Activated naive CD4-positive, alpha-beta T cell treated with anti-CD3 and anti-CD28 coated beads, Interleukin-2, amount 50 U/mL, for 24 hours (primary cell): Measurements from ENCODE around the gene TMEM269.

Source experiments
- H3K27ac Mint-ChIP-seq: one replicate; pipeline ENCODE4 v1.8.0; 2021; ENCODE audit warnings: mild to moderate bottlenecking, mixed read lengths
- H3K27me3 Mint-ChIP-seq: one replicate; pipeline ENCODE4 v1.8.0; 2021; ENCODE audit warnings: mixed read lengths
- H3K36me3 Mint-ChIP-seq: one replicate; pipeline ENCODE4 v1.8.0; 2021; ENCODE audit warnings: mixed read lengths
- H3K4me1 Mint-ChIP-seq: one replicate; pipeline ENCODE4 v1.8.0; 2021; ENCODE audit warnings: mixed read lengths
- H3K4me3 Mint-ChIP-seq: one replicate; pipeline ENCODE4 v1.8.0; 2021; ENCODE audit warnings: mild to moderate bottlenecking, mixed read lengths
- H3K9me3 Mint-ChIP-seq: one replicate; pipeline ENCODE4 v1.8.0; 2021; ENCODE audit warnings: mixed read lengths

Gene TMEM269, protein sequence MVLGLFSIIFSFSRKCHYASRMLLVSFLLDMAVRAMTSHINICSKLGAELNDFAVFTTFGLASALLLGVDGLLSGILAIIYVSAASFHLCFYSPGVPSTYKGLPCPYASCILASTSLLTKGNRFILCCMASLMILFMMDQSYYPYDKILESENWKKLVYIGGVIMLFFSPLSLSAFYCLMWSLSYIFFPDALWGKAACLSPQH

DNA sequence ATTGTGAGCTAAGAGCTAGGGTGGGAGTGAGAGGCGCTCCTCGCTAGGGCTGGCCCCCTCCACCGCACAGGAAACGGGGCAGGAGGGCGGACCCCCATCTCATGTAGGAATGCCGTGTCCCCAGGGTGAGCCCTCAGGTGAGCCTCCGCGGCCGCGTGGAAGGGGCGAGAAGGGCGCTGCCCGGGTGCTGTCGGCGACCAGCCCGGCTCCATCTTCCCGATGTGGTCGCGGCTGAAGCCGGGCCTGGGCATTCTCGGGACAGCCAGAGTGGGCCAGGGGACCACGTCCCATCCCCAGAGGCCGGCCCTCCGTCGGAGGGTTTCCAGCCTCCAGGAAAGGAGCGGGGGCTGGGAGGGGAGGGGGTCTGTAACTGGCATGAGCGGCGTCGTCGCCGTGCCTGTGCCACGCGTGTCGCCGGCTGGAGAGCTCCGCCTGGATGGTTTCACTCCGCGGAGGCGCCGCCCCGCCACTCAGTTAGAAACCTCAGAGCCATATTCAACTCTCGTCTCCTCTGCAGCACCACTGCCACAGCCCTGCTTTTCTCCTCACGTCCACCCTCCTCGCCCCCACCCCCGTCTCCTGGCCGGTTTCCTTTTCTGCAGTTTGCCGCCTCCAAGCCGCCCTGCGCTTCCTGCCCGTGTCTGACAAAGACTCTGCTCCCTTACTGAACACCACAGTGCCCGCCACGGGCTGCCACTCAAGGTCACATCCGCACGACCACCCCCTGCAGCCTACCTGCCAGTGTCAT is at the start of gene TMEM269:
Gene TMEM269, plus strand, starts transcription at position 46 of the 748 bp plus-strand sequence. CDS start 4,903 bp downstream, outside the sequence.
- Mint-ChIP-seq H3K36me3 (peaks cover 8% of the 10 kb centered on the region), H3K27me3 (no peaks in the 10 kb centered on the region), H3K4me3 (peak within 1 kb of the TSS; percentile 78), H3K9me3 (no peaks in the 10 kb centered on the region), H3K27ac (no peak within 1 kb of the TSS), H3K4me1 (peaks cover 15% of the 10 kb centered on the region)

DNA sequence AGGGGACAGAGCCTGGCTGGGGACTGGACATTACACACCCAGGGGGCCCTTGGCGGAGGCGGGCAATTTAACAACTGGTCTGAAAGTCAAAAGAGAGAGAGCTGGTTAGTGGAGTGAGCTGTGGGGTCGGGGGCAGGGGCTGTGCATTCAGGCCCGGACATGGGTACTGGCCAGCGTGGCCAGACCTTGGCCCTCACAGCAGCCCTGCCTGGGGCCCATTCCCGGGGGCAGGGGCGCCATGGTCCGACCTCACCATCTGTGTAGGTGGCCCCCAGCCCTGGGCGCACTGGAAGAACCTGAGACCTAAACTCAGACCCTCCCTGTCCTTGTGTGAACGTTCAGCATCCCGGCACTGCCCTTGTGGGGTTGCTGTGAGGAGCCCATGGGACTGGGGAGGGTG is 49.7 kb upstream of the TMEM269 start:
- H3K27me3 Mint-ChIP-seq = no peaks in the 10 kb centered on the region
- no peaks in the 10 kb centered on the region for H3K36me3 Mint-ChIP-seq
- H3K4me1 Mint-ChIP-seq = peaks cover 12% of the 10 kb centered on the region
- no peaks in the 10 kb centered on the region for H3K9me3 Mint-ChIP-seq
- no peak overlapping the region for H3K27ac Mint-ChIP-seq
- no peak overlapping the region for H3K4me3 Mint-ChIP-seq

DNA sequence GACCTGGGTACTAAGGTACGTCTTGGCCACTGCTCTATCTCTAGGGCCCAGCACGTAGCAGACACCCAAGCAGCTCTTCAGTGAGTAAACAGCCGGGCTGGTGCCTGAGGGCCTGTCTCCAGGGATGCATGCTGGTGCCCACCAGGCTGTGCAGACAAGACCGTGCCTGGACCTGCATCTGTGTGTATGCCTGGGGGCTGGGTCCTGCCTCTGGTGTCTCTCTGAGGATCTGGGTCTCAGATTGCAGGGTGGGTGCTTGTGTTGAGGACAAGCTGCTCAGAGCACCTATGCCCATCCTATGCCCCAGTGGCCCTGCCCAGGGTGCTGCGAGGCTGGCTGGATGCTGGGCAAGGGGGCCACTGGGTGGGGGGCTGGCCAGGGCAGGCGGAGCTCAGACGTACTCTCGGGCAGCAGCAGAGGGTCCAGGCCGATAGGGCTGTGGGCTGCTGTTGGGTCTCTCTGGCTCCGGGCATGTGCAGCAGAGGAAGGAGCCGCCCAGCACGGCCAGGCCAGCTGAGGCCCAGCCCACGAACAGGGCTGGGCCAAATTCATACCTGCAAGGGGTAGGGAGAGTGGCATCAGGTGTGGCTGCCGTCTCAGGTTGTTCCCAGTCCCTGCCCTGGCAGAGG is 49.2 kb upstream of the TMEM269 start:
- no peaks in the 10 kb centered on the region for H3K36me3 Mint-ChIP-seq
- H3K27ac Mint-ChIP-seq = no peak overlapping the region
- no peak overlapping the region for H3K4me3 Mint-ChIP-seq
- no peaks in the 10 kb centered on the region for H3K9me3 Mint-ChIP-seq
- H3K4me1 Mint-ChIP-seq = peaks cover 12% of the 10 kb centered on the region
- H3K27me3 Mint-ChIP-seq = no peaks in the 10 kb centered on the region

DNA sequence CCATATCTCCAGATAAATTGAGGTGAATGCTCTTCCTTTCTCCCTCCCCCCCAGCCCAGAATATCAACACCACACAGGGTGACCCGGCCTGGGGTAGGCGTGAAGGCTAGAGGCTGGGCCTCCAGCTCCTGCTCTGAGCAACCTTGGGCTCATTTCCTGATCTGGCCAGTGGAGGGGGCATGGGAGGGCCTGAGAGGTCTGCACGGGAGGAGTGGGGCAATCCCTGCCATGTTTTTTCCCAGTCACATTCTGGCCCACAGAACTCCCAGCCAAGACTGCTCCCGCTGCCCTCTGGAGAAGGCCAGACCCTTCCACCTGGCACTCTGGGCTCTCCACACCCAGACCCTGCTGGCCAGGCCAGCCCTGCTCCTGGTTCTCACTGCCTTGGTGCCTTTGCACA is 48.6 kb upstream of the TMEM269 start:
- Mint-ChIP-seq H3K36me3 (no peaks in the 10 kb centered on the region), H3K9me3 (no peaks in the 10 kb centered on the region), H3K4me1 (peaks cover 9% of the 10 kb centered on the region), H3K27me3 (no peaks in the 10 kb centered on the region), H3K27ac (no peak overlapping the region), H3K4me3 (no peak overlapping the region)

DNA sequence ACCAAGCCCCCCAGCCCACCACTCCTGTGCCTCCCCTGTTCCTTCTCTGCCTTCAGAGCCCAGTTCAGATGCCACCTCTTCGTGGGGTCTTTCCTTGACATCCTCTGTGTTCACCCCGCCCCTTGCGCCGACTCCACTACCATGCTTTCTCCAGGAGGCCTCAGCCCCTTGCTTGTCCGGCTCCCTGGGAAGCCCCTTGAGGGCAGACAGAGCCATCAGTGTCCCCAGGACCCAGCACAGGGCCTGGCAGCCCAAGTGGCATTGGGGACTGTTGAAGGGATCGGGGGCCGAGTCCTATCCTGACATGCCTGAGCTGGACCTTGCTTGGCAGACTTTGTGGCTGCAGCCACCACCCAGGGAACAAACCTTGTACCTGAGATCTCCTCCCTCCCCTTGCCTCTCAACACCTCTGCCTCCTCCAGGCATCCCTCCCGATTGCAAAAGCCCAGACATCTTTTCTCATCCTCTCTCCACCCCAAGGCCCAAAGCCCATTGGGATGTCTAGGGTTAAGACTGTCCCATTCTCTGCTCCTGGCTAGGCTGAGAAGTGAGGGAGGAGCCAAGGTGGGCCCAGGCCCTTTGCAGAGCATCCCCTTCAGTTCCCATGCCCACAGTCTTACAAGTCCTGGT is 48.1 kb upstream of the TMEM269 start:
- H3K4me1 Mint-ChIP-seq = peaks cover 9% of the 10 kb centered on the region
- no peaks in the 10 kb centered on the region for H3K27me3 Mint-ChIP-seq
- H3K9me3 Mint-ChIP-seq = no peaks in the 10 kb centered on the region
- no peak overlapping the region for H3K4me3 Mint-ChIP-seq
- no peaks in the 10 kb centered on the region for H3K36me3 Mint-ChIP-seq
- no peak overlapping the region for H3K27ac Mint-ChIP-seq

DNA sequence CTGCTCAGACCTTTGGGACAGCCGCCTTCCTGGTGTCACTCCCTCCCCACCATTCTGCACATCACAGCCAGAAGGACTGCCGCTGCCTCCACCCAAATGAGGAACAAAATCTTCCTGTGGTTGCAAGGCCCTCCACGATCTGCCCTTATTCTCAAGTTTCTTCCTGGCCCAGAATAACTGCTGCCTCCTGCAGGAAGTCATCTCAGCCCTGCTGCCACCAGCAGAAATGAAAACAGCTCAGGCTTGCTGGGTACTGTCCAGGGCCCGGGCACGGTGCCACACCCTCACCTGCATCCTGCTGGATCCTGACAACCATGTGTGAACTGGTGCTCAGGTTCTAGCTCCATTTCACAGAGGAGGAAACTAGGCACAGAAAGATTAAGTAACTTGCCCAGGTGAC is 47.5 kb upstream of the TMEM269 start:
- Mint-ChIP-seq H3K27me3 (no peaks in the 10 kb centered on the region), H3K9me3 (no peaks in the 10 kb centered on the region), H3K27ac (no peak overlapping the region), H3K4me3 (no peak overlapping the region), H3K36me3 (no peaks in the 10 kb centered on the region), H3K4me1 (peaks cover 9% of the 10 kb centered on the region)

DNA sequence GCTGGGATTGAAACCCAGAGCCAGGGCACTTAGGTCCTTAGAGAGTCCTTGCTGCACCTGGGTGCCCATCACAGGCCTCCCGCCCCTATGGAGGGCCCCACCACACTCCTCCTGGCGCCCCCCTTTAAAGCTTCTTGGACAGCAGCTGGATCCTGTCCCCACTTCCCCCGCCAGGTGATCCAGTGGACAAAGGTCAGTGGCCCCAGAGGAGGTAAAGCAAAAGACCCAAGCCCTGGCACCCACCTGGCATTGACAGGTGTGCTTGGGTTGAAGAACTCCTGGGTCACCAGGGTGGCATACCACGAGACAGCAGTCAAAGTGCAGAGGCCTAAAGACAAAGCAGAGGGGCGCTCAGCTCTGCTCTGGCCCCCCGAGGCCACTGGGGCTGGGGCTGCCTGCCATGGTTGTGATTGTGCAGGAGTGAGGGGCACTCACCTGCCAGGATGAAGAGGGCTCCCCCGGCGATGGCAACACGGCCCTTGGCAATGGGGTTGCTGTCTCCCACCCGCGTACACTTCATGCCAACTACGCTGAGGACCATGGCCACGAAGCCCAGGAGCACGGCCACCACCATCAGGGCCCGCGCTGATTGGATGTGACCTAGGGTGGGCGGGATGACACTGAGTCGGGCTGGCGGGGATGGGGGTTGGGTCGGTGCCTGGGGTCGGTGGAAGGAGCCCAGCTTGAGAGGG is 46.7 kb upstream of the TMEM269 start:
- peaks cover 9% of the 10 kb centered on the region for H3K4me1 Mint-ChIP-seq
- H3K36me3 Mint-ChIP-seq = no peaks in the 10 kb centered on the region
- H3K9me3 Mint-ChIP-seq = no peaks in the 10 kb centered on the region
- no peaks in the 10 kb centered on the region for H3K27me3 Mint-ChIP-seq
- no peak overlapping the region for H3K4me3 Mint-ChIP-seq
- no peak overlapping the region for H3K27ac Mint-ChIP-seq

DNA sequence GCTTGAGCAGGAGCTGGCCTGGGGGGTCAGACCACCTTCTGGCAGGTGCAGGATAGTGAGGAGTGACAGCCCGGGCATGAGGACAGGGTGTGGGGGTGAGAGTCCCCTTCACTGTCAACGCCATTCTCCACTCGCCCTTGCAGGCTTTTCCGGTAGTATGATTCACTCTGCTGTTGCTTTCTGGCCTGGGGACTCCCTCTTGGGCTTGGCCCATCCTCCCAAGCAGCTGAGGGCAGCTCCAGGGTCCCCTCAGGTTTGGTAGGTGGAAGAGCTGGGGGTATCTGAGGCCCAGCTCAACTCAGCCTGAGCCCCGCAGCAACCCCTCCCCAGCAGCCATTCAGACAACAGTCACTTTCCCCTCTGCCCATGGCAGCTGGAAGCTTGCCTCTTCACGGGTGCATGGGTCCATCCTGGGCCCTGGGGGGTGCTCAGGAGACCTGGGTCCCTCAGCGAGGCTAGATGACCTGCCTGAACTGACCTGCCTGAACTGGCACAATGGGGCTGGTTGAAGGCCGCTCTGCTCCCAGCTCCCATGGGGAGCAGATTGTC is 46.0 kb upstream of the TMEM269 start:
- Mint-ChIP-seq H3K4me1 (peaks cover 9% of the 10 kb centered on the region), H3K9me3 (no peaks in the 10 kb centered on the region), H3K27ac (no peak overlapping the region), H3K36me3 (no peaks in the 10 kb centered on the region), H3K4me3 (no peak overlapping the region), H3K27me3 (no peaks in the 10 kb centered on the region)

DNA sequence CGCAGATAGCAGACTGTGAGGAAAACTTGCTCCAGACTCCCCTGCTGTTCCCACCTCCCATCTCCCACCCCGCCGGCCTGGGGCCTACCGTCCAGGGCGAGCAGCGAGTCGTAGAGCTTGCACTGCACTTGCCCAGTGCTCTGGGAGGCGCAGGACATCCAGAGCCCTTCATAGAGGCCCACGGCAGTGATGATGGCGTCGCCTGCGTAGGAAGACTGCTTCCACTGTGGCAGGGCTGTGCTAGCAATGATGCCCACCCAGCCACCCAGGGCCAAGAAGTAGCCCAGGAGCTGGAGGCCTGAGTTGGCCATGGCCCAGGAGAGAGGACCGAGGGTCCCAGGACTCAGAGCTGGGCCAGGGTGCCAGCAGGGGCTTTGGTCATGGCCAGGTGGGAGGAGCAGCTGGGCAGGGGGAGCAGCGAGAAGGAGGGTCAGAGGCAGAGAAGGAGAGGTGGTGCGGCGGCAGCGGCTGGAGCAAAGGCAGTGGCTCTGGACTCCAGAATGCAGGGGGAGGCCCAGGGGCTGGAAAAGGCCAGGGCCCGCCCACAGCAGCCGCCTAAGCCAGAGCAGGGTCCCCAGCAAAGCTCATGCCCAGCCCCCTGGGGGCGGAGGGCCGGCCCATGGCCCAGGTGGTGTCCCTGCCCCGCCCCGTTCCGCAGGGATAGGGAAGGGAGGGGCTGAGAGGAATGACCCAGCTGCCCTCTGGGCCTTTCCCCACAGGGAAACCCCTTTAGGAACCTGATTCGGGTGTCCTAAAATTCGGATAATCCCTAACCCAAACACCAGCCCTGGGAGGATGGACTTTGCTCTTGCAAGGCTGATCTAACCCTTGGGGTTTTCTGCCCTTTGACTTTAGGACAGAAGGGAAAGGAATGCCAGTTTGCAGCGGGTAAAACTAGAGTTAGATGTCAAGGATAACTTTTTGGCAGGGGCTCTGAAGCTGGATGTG is 44.8 kb upstream of the TMEM269 start, which contains the start of gene CLDN19:
Gene CLDN19, minus strand, starts transcription at position 484 of the 948 bp plus-strand sequence. Its CDS starts 173 bp downstream, at position 311.
- H3K4me3 Mint-ChIP-seq = no peak within 1 kb of the TSS
- H3K27ac Mint-ChIP-seq = no peak within 1 kb of the TSS
- H3K4me1 Mint-ChIP-seq = peaks cover 9% of the 10 kb centered on the region
- H3K27me3 Mint-ChIP-seq = no peaks in the 10 kb centered on the region
- no peaks in the 10 kb centered on the region for H3K36me3 Mint-ChIP-seq
- no peaks in the 10 kb centered on the region for H3K9me3 Mint-ChIP-seq

DNA sequence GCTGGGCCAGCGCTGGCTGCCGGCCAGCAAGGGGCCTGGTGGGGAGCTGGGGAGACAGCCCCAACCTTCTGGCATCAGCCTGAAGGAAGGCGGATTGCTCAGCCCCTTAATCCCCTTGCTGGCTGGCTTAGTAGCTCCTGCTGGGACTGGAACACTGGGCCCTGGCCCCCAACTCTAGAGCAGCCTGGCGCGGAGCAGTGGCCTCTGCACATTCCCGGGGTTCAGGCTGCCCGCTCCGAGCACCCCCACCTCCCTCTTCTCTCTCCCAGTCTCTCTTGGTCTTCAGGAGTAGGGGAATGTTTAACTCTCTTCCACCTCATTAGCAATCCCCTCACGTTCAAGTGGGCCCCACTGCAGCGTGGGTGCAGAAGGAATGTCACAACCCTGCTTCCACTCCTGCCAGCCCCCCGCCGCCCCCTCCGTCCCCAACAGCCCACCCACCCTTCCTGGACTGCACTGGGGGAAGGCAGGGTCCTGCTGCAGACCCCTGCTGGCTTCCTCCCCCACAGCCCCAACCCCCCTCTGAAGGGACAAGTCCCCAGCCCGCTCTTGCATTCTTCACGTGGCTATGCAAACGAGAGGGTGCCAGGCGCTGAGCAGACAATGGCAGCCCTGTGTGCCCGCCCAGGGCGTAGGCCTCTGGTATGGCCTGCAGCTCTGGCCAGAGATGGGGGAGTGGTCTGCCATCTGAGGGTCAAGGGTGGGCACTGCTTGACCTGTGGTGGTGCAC is 43.8 kb upstream of the TMEM269 start:
- Mint-ChIP-seq H3K9me3 (no peaks in the 10 kb centered on the region), H3K36me3 (no peaks in the 10 kb centered on the region), H3K27me3 (no peaks in the 10 kb centered on the region), H3K4me1 (peaks cover 9% of the 10 kb centered on the region), H3K4me3 (no peak overlapping the region), H3K27ac (no peak overlapping the region)

DNA sequence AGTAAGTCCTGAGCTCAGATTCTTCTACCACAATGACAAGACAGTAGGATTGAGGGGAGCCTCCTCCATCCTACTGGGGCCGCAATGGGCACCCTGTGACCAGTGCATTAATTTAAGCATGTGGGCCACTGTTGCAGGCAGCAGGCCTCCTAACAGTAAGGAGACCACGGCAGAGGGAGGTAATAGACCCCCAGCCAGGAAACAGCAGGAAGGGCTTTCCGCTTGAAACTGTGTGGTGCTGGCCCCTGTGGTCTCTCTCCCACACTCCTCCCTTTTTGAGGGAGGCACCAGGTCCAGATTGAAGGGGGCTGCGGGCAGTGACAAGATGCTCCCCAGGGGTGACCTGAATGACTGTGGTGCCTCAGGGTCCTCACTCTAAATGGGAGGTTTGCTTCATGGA is 43.1 kb upstream of the TMEM269 start:
- no peak overlapping the region for H3K27ac Mint-ChIP-seq
- H3K27me3 Mint-ChIP-seq = no peaks in the 10 kb centered on the region
- no peaks in the 10 kb centered on the region for H3K9me3 Mint-ChIP-seq
- H3K36me3 Mint-ChIP-seq = no peaks in the 10 kb centered on the region
- no peak overlapping the region for H3K4me3 Mint-ChIP-seq
- H3K4me1 Mint-ChIP-seq = peaks cover 8% of the 10 kb centered on the region

DNA sequence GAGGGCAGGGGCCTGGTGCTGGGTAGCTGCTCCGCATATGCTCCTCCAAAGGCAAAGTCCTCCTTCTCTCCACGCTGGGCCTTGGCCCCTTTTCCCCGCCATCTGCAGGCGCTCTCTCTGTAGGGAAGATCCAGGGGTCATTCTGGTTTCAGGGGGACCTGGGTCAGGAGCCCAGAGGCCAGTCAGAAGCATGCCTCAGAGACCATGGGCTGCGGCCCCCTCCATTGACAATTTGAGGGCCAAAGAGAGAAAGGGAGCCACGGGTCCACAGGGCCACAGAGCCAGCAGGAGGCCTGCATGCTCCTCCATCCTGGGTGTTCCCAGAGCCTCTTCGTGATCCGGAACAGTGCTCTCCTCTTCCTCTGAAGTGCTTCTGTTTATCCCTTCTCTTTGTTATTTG is 42.6 kb upstream of the TMEM269 start:
- Mint-ChIP-seq H3K36me3 (no peaks in the 10 kb centered on the region), H3K27ac (no peak overlapping the region), H3K27me3 (no peaks in the 10 kb centered on the region), H3K4me1 (peaks cover 3% of the 10 kb centered on the region), H3K9me3 (no peaks in the 10 kb centered on the region), H3K4me3 (no peak overlapping the region)

DNA sequence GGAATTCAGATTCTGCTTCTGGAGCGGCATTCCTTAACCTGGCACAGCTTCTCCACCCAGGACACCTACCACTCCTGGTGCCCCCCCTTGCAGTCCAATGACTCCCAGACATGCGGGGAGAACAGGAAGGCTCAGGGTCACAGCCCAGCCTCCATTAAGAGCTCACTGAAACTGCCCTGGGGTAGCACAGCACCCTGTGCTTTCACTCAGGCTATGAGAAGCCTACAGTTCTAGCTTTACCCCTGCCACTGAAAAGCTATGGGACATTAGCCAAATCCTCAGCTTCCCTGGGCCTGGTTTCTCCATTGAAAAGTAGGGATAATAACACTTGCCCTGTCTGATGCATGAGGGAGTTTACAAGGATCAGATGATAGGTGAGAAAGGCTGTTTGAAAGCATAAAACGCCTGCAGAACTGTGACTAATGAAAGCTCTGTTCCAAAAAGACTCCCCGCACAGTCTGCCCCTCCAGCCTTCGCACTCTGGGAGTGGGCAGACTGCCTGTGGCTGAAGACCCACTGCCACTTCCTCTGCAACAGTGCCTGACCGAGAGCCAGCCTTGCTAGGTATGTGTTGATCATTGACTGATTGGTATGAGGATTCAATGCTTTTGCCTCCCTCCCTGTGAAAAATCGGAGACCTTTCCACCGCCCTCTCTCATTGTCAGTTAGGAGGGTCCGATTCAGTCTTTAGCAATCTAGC is 42.0 kb upstream of the TMEM269 start:
- Mint-ChIP-seq H3K27ac (no peak overlapping the region), H3K27me3 (no peaks in the 10 kb centered on the region), H3K36me3 (no peaks in the 10 kb centered on the region), H3K4me1 (no peaks in the 10 kb centered on the region), H3K9me3 (no peaks in the 10 kb centered on the region), H3K4me3 (no peak overlapping the region)
